T47D (cell line): Measurements from ENCODE around the gene TDP1.

Source experiments
- DNase-seq, 2 experiments: peaks; one replicate each; pipeline versions ENCODE4 v3.0.0 to v3.0.0-alpha.2; 2011 to 2012; ENCODE audit warnings: low read depth in 1 of 2, low spot score in 1 of 2
- JUND ChIP-seq: IDR thresholded peaks from 2 replicates; pipeline ENCODE4 v1.6.1; 2012; ENCODE audit warnings: low read depth
- in situ Hi-C: cut with HindIII; loops from 2 replicates; pipeline ENCODE4 v1.10.0; 2016; ENCODE audit warnings: low sequenced_read_pairs, low pct_unique_long_range_greater_than_20kb

TDP1 gene

GRCh38 chr14:89954070-89955021 lies 1.4 kb upstream of the TDP1 start, which contains the start of gene EFCAB11:
TSS of gene EFCAB11 (minus strand) at chr14:89954730. CDS start at chr14:89954660, 70 bp downstream.
- DNase-seq: peak; percentile 89 to 100
- in situ Hi-C loops: no loop called here
- TF ChIP-seq JUND: no peak

- in situ Hi-C loops: no loop called here
- no peak for TF ChIP-seq JUND
- DNase-seq: no peak
Observed at GRCh38 chr14:89955022-89955744, 544 bp upstream of the TDP1 start.

- no peak for TF ChIP-seq JUND
- in situ Hi-C loops: no loop called here
- no peak for DNase-seq
Observed at GRCh38 chr14:89956661-89957009, 908 bp downstream of the TDP1 start.

GRCh38 chr14:89957376-89957775 lies 1.6 kb downstream of the TDP1 start:
- no peak for TF ChIP-seq JUND
- in situ Hi-C loops: no loop called here
- no peak for DNase-seq

- in situ Hi-C loops: no loop called here
- TF ChIP-seq JUND: no peak
- DNase-seq: no peak
Observed at GRCh38 chr14:89957791-89958190, 2.1 kb downstream of the TDP1 start.

- TF ChIP-seq JUND: no peak
- in situ Hi-C loops: no loop called here
- DNase-seq: no peak
Observed at GRCh38 chr14:89958966-89959365, 3.2 kb downstream of the TDP1 start.

GRCh38 chr14:89959853-89960445 lies 4.2 kb downstream of the TDP1 start:
- in situ Hi-C loops: no loop called here
- no peak for DNase-seq
- TF ChIP-seq JUND: no peak

- in situ Hi-C loops: no loop called here
- no peak for TF ChIP-seq JUND
- no peak for DNase-seq
Observed at GRCh38 chr14:89960914-89961313, 5.2 kb downstream of the TDP1 start.

- in situ Hi-C loops: no loop called here
- TF ChIP-seq JUND: no peak
- no peak for DNase-seq
Observed at GRCh38 chr14:89963288-89963978, 7.7 kb downstream of the TDP1 start.

- no peak for DNase-seq
- TF ChIP-seq JUND: no peak
- in situ Hi-C loops: no loop called here
Observed at GRCh38 chr14:89965839-89966238, 10.1 kb downstream of the TDP1 start.

GRCh38 chr14:89973234-89973823 lies 17.6 kb downstream of the TDP1 start:
- peak; percentile 82 to 84 for DNase-seq
- in situ Hi-C loops: no loop called here

GRCh38 chr14:89977668-89978067 lies 21.9 kb downstream of the TDP1 start:
- no peak for TF ChIP-seq JUND
- DNase-seq: no peak
- in situ Hi-C loops: no loop called here

More at GRCh38 chr14:89973234-89973823, 17.6 kb downstream of the TDP1 start:
- TF ChIP-seq JUND: no peak
